OCI-LY1 (cell line): Measurements from ENCODE around the gene LDLRAD3.

Experiments
- H2AFZ ChIP-seq: fragments of 200-600 bp; sonication (generic), shearing (Covaris generic); 2 replicates; pipeline ENCODE4 v1.6.0; 2014; ENCODE audit warnings: antibody characterized with exemption, mild to moderate bottlenecking, low read length
- H3F3A ChIP-seq: fragments of 200-600 bp; sonication (generic), shearing (Covaris generic); 2 replicates; pipeline ENCODE4 v1.6.0; 2014; ENCODE audit warnings: mild to moderate bottlenecking, antibody characterized with exemption, low read length, moderate library complexity; ENCODE audit not compliant: insufficient read depth
- H3K27ac ChIP-seq: fragments of 200-600 bp; sonication (generic); 2 replicates; pipeline ENCODE4 v1.5.1; 2014; ENCODE audit warnings: low read length, mixed run types, mild to moderate bottlenecking, low read depth; ENCODE audit not compliant: poor library complexity, severe bottlenecking
- H3K27me3 ChIP-seq: fragments of 200-600 bp; sonication (generic); 2 replicates; pipeline ENCODE4 v1.6.0; 2014; ENCODE audit warnings: antibody characterized with exemption, mild to moderate bottlenecking, low read length, moderate library complexity; ENCODE audit not compliant: insufficient read depth
- H3K36me3 ChIP-seq: fragments of 200-600 bp; sonication (generic); 2 replicates; pipeline ENCODE4 v1.6.1; 2014; ENCODE audit warnings: mild to moderate bottlenecking, antibody characterized with exemption, low read length, moderate library complexity, mixed read lengths; ENCODE audit not compliant: insufficient read depth
- H3K4me1 ChIP-seq: fragments of 200-600 bp; sonication (generic); 2 replicates; pipeline ENCODE4 v1.5.1; 2014; ENCODE audit warnings: mild to moderate bottlenecking, low read length, moderate library complexity; ENCODE audit not compliant: insufficient read depth, severe bottlenecking
- H3K4me2 ChIP-seq: fragments of 200-600 bp; sonication (generic), shearing (Covaris generic); 2 replicates; pipeline ENCODE4 v1.6.1; 2014; ENCODE audit warnings: low read length
- H3K4me3 ChIP-seq: fragments of 200-600 bp; sonication (generic); 2 replicates; pipeline ENCODE4 v1.5.1; 2014; ENCODE audit warnings: low read length, low read depth, mild to moderate bottlenecking, mixed read lengths; ENCODE audit not compliant: poor library complexity, severe bottlenecking
- H3K79me2 ChIP-seq: fragments of 200-600 bp; shearing (Covaris generic); 2 replicates; pipeline ENCODE4 v1.6.1; 2016; ENCODE audit warnings: mixed run types, low read length, mixed read lengths; ENCODE audit not compliant: insufficient read depth
- H3K9ac ChIP-seq: fragments of 200-600 bp; sonication (generic), shearing (Covaris generic); 2 replicates; pipeline ENCODE4 v1.6.1; 2014; ENCODE audit warnings: mild to moderate bottlenecking, low read length, mixed read lengths
- H3K9me2 ChIP-seq: fragments of 200-600 bp; sonication (generic), shearing (Covaris generic); 2 replicates; pipeline ENCODE4 v1.6.1; 2014; ENCODE audit warnings: low read depth, mild to moderate bottlenecking, low read length, mixed read lengths
- H3K9me3 ChIP-seq: fragments of 200-600 bp; shearing (Covaris generic); 2 replicates; pipeline ENCODE4 v1.6.1; 2014; ENCODE audit warnings: low read length, mixed read lengths
- H4K20me1 ChIP-seq: fragments of 200-600 bp; sonication (generic), shearing (Covaris generic); 2 replicates; pipeline ENCODE4 v1.6.0; 2016; ENCODE audit warnings: mild to moderate bottlenecking, low read length; ENCODE audit not compliant: insufficient read depth
- CTCF ChIP-seq: fragments of 200-600 bp; sonication (generic), shearing (Covaris generic); IDR thresholded peaks from 2 replicates; pipeline ENCODE4 v1.5.1; 2017; ENCODE audit warnings: mild to moderate bottlenecking, antibody characterized with exemption, low read length, moderate library complexity, mixed read lengths
- EZH2 ChIP-seq: fragments of 200-600 bp; sonication (generic), shearing (Covaris generic); IDR thresholded peaks from 2 replicates; pipeline ENCODE4 v1.8.0; 2017; ENCODE audit warnings: borderline replicate concordance, mixed run types, mild to moderate bottlenecking, antibody characterized with exemption, low read length, moderate library complexity, mixed read lengths

Gene LDLRAD3

GRCh38 chr11:36107547-36107946 lies 163.7 kb downstream of the LDLRAD3 start:
- Histone ChIP-seq H3K27me3 (no peaks in the 10 kb centered on the region), H2AFZ (no peak overlapping the region), H3K4me1 (no peaks in the 10 kb centered on the region), H3K79me2 (no peaks in the 10 kb centered on the region), H4K20me1 (no peaks in the 10 kb centered on the region), H3K36me3 (no peaks in the 10 kb centered on the region), H3K4me2 (no peak overlapping the region), H3K4me3 (no peak overlapping the region), H3F3A (no peaks in the 10 kb centered on the region), H3K9me2 (no peaks in the 10 kb centered on the region), H3K9ac (no peak overlapping the region), H3K9me3 (no peaks in the 10 kb centered on the region), H3K27ac (no peak overlapping the region)
- no peak for TF ChIP-seq EZH2
- no peak for TF ChIP-seq CTCF

GRCh38 chr11:36108881-36109589 lies 165.2 kb downstream of the LDLRAD3 start:
- Histone ChIP-seq H3K36me3 (no peaks in the 10 kb centered on the region), H4K20me1 (no peaks in the 10 kb centered on the region), H3F3A (no peaks in the 10 kb centered on the region), H3K9me2 (no peaks in the 10 kb centered on the region), H3K4me3 (no peak overlapping the region), H3K4me2 (no peak overlapping the region), H3K9ac (no peak overlapping the region), H2AFZ (no peak overlapping the region), H3K27me3 (no peaks in the 10 kb centered on the region), H3K9me3 (no peaks in the 10 kb centered on the region), H3K27ac (no peak overlapping the region), H3K79me2 (no peaks in the 10 kb centered on the region), H3K4me1 (no peaks in the 10 kb centered on the region)
- no peak for TF ChIP-seq CTCF

GRCh38 chr11:36109590-36109849 lies 165.7 kb downstream of the LDLRAD3 start:
- Histone ChIP-seq H3F3A (no peaks in the 10 kb centered on the region), H2AFZ (no peak overlapping the region), H4K20me1 (no peaks in the 10 kb centered on the region), H3K9ac (no peak overlapping the region), H3K27me3 (no peaks in the 10 kb centered on the region), H3K9me3 (no peaks in the 10 kb centered on the region), H3K4me3 (no peak overlapping the region), H3K9me2 (no peaks in the 10 kb centered on the region), H3K79me2 (no peaks in the 10 kb centered on the region), H3K4me2 (no peak overlapping the region), H3K27ac (no peak overlapping the region), H3K4me1 (no peaks in the 10 kb centered on the region), H3K36me3 (no peaks in the 10 kb centered on the region)
- no peak for TF ChIP-seq CTCF
- no peak for TF ChIP-seq EZH2
